HCT116 (cell line): Measurements from ENCODE around the gene MCM9. TPM values are rescaled to one million over a fixed set of nuclear protein-coding genes. Genes with fewer than 3 reads are reported as not detected.

Experiments
- ATAC-seq: fragments of 200-7000 bp; cut with Tn5 transposase; 2 replicates; pipeline ENCODE4 v1.9.1; 2020; ENCODE audit warnings: mild to moderate bottlenecking, moderate library complexity
- BruUV-seq: library from RNA; stranded (reverse); fragments of 400-500 nt; replicated peaks from 2 replicates; lab custom pipeline; 2021; lab: Mats Ljungman, UMichigan
- CTCF ChIA-PET: fragments of 300-600 bp; sonication (Branson Sonifier 250); formaldehyde crosslinking; loops from one replicate; lab custom pipeline; 2021; ENCODE audit warnings: antibody characterized with exemption; lab: Charles Lee
- POLR2A ChIA-PET: fragments of 300-600, 350-600 bp; sonication (Branson Sonifier 250); formaldehyde crosslinking; loops from one replicate; lab custom pipeline; 2021; ENCODE audit warnings: antibody characterized with exemption; lab: Charles Lee
- RAD21 ChIA-PET, 2 experiments: fragments of 300-600 bp; sonication (Branson Sonifier 250); formaldehyde crosslinking; loops; one replicate each; lab custom pipeline; 2023; ENCODE audit warnings: low total read pairs in 2 of 2; ENCODE audit not compliant: uncharacterized antibody in 2 of 2, unreplicated experiment in 2 of 2, low non-redundant PET in 1 of 2; lab: Charles Lee
- DNase-seq: peaks from one replicate; pipeline ENCODE4 v3.0.0-alpha.2; 2010; ENCODE audit warnings: low read depth, low spot score
- H2AFZ ChIP-seq: fragments of 200-600 bp; shearing (Covaris generic), sonication (generic); 2 replicates; pipeline ENCODE4 v1.6.1; 2017; ENCODE audit warnings: low read depth, mixed run types, mixed read lengths, antibody characterized with exemption, low read length; ENCODE audit not compliant: poor library complexity, severe bottlenecking
- H3K27ac ChIP-seq: 2 replicates; pipeline ENCODE4 v1.5.1; 2012; ENCODE audit warnings: low read depth, low read length
- H3K27me3 ChIP-seq: fragments of 200-600 bp; sonication (generic); 2 replicates; pipeline ENCODE4 v1.6.1; 2016; ENCODE audit warnings: mixed run types, low read length, mixed read lengths; ENCODE audit not compliant: insufficient read depth
- H3K36me3 ChIP-seq, 2 experiments: fragments of 200-500 bp in 1 of 2; fragments of 200-600 bp in 1 of 2; sonication (Bioruptor generic) in 1 of 2; sonication (generic) in 1 of 2; 2 replicates each; pipeline versions ENCODE4 v1.5.1 to v1.6.1; 2014 to 2016; ENCODE audit warnings: low read length in 2 of 2, inconsistent platforms in 1 of 2, mixed read lengths in 1 of 2, mixed run types in 1 of 2; ENCODE audit not compliant: insufficient read depth in 2 of 2, control insufficient read depth in 1 of 2
- H3K4me1 ChIP-seq, 2 experiments: fragments of 200-600 bp in 1 of 2; sonication (generic) in 1 of 2; 2 replicates each; pipeline versions ENCODE4 v1.5.1 to v1.6.1; 2012 to 2017; ENCODE audit warnings: low read length in 2 of 2, inconsistent platforms in 1 of 2, mild to moderate bottlenecking in 1 of 2, mixed read lengths in 1 of 2, mixed run types in 1 of 2, moderate library complexity in 1 of 2; ENCODE audit not compliant: insufficient read depth in 2 of 2, control insufficient read depth in 1 of 2
- H3K4me2 ChIP-seq: fragments of 200-600 bp; sonication (generic); 2 replicates; pipeline ENCODE4 v1.6.1; 2017; ENCODE audit warnings: mixed run types, low read length, mixed read lengths
- H3K4me3 ChIP-seq, 2 experiments: fragments of 200-600 bp in 1 of 2; sonication (generic) in 1 of 2; replicated peaks in 1 of 2; 2 replicates each; pipeline ENCODE4 v1.5.1; 2011 to 2016; ENCODE audit warnings: low read length in 2 of 2, control low read depth in 1 of 2, low read depth in 1 of 2, mild to moderate bottlenecking in 1 of 2, mixed read lengths in 1 of 2, mixed run types in 1 of 2
- H3K79me2 ChIP-seq: fragments of 200-600 bp; sonication (generic); 2 replicates; pipeline ENCODE4 v1.6.1; 2017; ENCODE audit warnings: mild to moderate bottlenecking, mixed run types, low read length, moderate library complexity, mixed read lengths; ENCODE audit not compliant: insufficient read depth
- H3K9ac ChIP-seq: fragments of 200-600 bp; sonication (generic); 2 replicates; pipeline ENCODE4 v1.6.1; 2016; ENCODE audit warnings: low read length, mixed read lengths
- H3K9me2 ChIP-seq: fragments of 200-600 bp; sonication (generic), shearing (Covaris generic); 2 replicates; pipeline ENCODE4 v1.6.1; 2017; ENCODE audit warnings: mixed run types, mild to moderate bottlenecking, moderate library complexity; ENCODE audit not compliant: insufficient read depth
- H3K9me3 ChIP-seq, 2 experiments: fragments of 200-500 bp in 1 of 2; fragments of 200-600 bp in 1 of 2; sonication (Bioruptor generic) in 1 of 2; sonication (generic) in 1 of 2; 2 replicates each; pipeline ENCODE4 v1.6.1; 2014 to 2017; ENCODE audit warnings: low read length in 2 of 2, mixed read lengths in 2 of 2, inconsistent platforms in 1 of 2, low read depth in 1 of 2, mild to moderate bottlenecking in 1 of 2, mixed run types in 1 of 2, moderate library complexity in 1 of 2; ENCODE audit not compliant: control insufficient read depth in 1 of 2, insufficient read depth in 1 of 2
- H4K20me1 ChIP-seq: fragments of 200-600 bp; sonication (generic), shearing (Covaris generic); 2 replicates; pipeline ENCODE4 v1.6.1; 2017; ENCODE audit warnings: mixed run types, mild to moderate bottlenecking, moderate library complexity; ENCODE audit not compliant: insufficient read depth
- CEBPB ChIP-seq: IDR thresholded peaks from 2 replicates; pipeline ENCODE4 v1.6.1; 2012; ENCODE audit warnings: low read depth
- EGR1 ChIP-seq: IDR thresholded peaks from 2 replicates; pipeline ENCODE4 v1.6.1; 2012; ENCODE audit warnings: low read depth
- EZH2 ChIP-seq: fragments of 200-600 bp; sonication (generic); IDR thresholded peaks from 2 replicates; pipeline ENCODE4 v1.6.1; 2017; ENCODE audit warnings: antibody characterized with exemption, mixed run types
- EZH2phosphoT487 ChIP-seq: fragments of 200-600 bp; IDR thresholded peaks from 2 replicates; pipeline ENCODE4 v1.6.1; 2018; ENCODE audit warnings: antibody characterized with exemption, borderline replicate concordance
- FOSL1 ChIP-seq: IDR thresholded peaks from 2 replicates; pipeline ENCODE4 v1.6.1; 2012; ENCODE audit warnings: low read depth
- TCF7L2 ChIP-seq: IDR thresholded peaks from 2 replicates; pipeline ENCODE4 v1.7.0; 2011; ENCODE audit warnings: borderline replicate concordance, inconsistent platforms; ENCODE audit not compliant: insufficient read depth, insufficient read length; ENCODE audit errors: extremely low read depth
- intact Hi-C: fragments of 100-400 bp; cut with micrococcal nuclease; formaldehyde crosslinking; loops from 2 replicates; pipeline ENCODE4 v1.10.0; 2022
- total RNA-seq: library from RNA; stranded (reverse); gene quantifications from one replicate; pipeline ENCODE4 v1.2.1, GENCODE V29; 2021; ENCODE audit not compliant: unreplicated experiment

MCM9 gene
- total RNA-seq, 1 experiment from 2014 or later, result 13.6 TPM

DNA sequence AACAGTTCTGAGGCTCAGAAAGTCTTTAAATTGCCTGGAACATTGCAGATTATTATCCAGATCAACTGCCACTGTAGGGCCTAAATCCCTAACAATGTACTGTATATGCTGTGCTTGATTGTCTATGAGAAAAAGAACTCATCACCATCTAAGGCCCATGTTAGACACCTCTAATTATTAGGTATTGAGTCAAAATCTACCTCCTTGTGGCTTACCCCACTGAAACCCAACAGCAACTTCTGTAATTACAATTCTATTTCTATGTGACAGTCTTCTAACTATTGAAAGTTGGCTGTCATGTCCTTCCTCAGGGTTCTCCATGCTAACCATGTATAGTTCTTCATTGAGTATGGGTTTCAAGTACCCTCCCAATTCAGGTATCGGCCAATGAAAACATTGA is 13.9 kb downstream of the MCM9 start:
- H3K79me2 ChIP-seq, result no peaks in the 10 kb centered on the region
- no peak for TF ChIP-seq EGR1
- TF ChIP-seq EZH2, result no peak
- TF ChIP-seq EZH2phosphoT487, result no peak
- no peak for TF ChIP-seq TCF7L2
- H3K27me3 ChIP-seq, result no peaks in the 10 kb centered on the region
- H3K4me3 ChIP-seq, result no peak overlapping the region
- no peaks in the 10 kb centered on the region for H3K4me1 ChIP-seq
- H3K4me2 ChIP-seq, result no peak overlapping the region
- H2AFZ ChIP-seq, result no peak overlapping the region
- no peaks in the 10 kb centered on the region for H3K9me2 ChIP-seq
- ChIA-PET CTCF (no interaction called here), RAD21 (no interaction called here), POLR2A (no interaction called here)
- intact Hi-C loops, result no loop called here
- H4K20me1 ChIP-seq, result no peaks in the 10 kb centered on the region
- no peaks in the 10 kb centered on the region for H3K9me3 ChIP-seq
- ATAC-seq (no peak), DNase-seq (no peak)
- H3K9ac ChIP-seq, result no peak overlapping the region
- peaks cover 19 to 32% of the 10 kb centered on the region in 2 experiments; a peak in 3 of 4 replicates for H3K36me3 ChIP-seq
- no TSS peak for BruUV-seq
- no peak overlapping the region for H3K27ac ChIP-seq

DNA sequence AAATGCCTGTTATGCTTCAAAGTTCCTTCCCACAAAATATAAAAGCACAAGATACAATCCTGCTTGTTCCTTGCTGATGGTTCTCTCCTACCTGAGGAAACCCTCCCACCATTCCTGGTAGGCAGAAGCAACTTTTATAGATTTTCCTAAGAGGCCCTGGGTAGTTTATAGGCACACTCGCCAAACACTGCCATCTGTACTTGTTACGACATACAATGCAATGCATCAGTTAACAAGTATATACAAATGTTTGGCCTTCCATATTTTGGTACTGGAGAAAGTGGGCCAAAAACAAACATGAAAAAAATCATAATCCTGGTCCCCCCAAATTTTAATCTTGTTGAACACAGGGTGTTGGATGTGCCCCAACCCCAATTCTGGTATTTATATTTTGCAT is 16.6 kb downstream of the MCM9 start:
- Histone ChIP-seq H3K27me3 (no peaks in the 10 kb centered on the region), H3K4me2 (no peak overlapping the region), H4K20me1 (no peaks in the 10 kb centered on the region), H3K4me1 (no peaks in the 10 kb centered on the region), H3K36me3 (peaks cover 15 to 24% of the 10 kb centered on the region in 2 experiments; a peak in 2 of 4 replicates), H3K27ac (no peak overlapping the region), H3K4me3 (no peak overlapping the region), H3K9ac (no peak overlapping the region), H3K9me2 (no peaks in the 10 kb centered on the region), H2AFZ (no peak overlapping the region), H3K79me2 (no peaks in the 10 kb centered on the region), H3K9me3 (no peaks in the 10 kb centered on the region)
- POLR2A ChIA-PET, result no interaction called here
- BruUV-seq, result no TSS peak
- CTCF ChIA-PET, result no interaction called here
- ATAC-seq (no peak), DNase-seq (no peak)
- TF ChIP-seq FOSL1, result no peak
- TF ChIP-seq CEBPB, result no peak
- intact Hi-C loops, result no loop called here
- RAD21 ChIA-PET, result no interaction called here
